Spleen (tissue), 7 donors: ENCODE results near the gene LRWD1.

Experiments used
- POLR2A ChIP-seq, 3 donors: fragments of 450-650 bp; IDR thresholded peaks; one replicate each; pipeline ENCODE4 v1.5.1; 2017; ENCODE audit warnings: antibody characterized with exemption in 3 of 3, mild to moderate bottlenecking in 1 of 3
- TF ChIP-seq, protein P1 (sequence below), 11 experiments: fragments of 200-600 bp in 7 of 11; fragments of 450-650 bp in 4 of 11; sonication (generic) in 4 of 11; IDR thresholded peaks in 8 of 11; conservative IDR thresholded peaks in 3 of 11; 1 replicate in 7 of 11; 2 replicates in 4 of 11; pipeline versions ENCODE4 v1.4.0 to v1.8.0; 2016 to 2021; ENCODE audit warnings: antibody characterized with exemption in 11 of 11, inconsistent platforms in 4 of 11, mild to moderate bottlenecking in 1 of 11
- donor health status: DM: no; HTN: no; CAD: no; lungs with moderate emphysema.
- donor health status: DM: no; HTN: no; CAD: no.
- donor health status: DM: no; HTN: no; CAD: no.

- TF ChIP-seq, protein P1, sequence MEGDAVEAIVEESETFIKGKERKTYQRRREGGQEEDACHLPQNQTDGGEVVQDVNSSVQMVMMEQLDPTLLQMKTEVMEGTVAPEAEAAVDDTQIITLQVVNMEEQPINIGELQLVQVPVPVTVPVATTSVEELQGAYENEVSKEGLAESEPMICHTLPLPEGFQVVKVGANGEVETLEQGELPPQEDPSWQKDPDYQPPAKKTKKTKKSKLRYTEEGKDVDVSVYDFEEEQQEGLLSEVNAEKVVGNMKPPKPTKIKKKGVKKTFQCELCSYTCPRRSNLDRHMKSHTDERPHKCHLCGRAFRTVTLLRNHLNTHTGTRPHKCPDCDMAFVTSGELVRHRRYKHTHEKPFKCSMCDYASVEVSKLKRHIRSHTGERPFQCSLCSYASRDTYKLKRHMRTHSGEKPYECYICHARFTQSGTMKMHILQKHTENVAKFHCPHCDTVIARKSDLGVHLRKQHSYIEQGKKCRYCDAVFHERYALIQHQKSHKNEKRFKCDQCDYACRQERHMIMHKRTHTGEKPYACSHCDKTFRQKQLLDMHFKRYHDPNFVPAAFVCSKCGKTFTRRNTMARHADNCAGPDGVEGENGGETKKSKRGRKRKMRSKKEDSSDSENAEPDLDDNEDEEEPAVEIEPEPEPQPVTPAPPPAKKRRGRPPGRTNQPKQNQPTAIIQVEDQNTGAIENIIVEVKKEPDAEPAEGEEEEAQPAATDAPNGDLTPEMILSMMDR (IDR thresholded peaks at IDR 0.05 in 8 of 11, conservative IDR thresholded peaks at IDR 0.05 in 3 of 11), result peak in 8 of 11 experiments; percentile 43 to 83 (median 56)
- peak in 1 of 3 donors; percentile 23 for TF ChIP-seq POLR2A (IDR thresholded peaks at IDR 0.05)
These were observed 13.8 kb downstream of the LRWD1 start, which contains the start of gene POLR2J for GRCh38 chr7:102478314-102479208.
